ENCODE results near the gene AGO1.

DNA sequence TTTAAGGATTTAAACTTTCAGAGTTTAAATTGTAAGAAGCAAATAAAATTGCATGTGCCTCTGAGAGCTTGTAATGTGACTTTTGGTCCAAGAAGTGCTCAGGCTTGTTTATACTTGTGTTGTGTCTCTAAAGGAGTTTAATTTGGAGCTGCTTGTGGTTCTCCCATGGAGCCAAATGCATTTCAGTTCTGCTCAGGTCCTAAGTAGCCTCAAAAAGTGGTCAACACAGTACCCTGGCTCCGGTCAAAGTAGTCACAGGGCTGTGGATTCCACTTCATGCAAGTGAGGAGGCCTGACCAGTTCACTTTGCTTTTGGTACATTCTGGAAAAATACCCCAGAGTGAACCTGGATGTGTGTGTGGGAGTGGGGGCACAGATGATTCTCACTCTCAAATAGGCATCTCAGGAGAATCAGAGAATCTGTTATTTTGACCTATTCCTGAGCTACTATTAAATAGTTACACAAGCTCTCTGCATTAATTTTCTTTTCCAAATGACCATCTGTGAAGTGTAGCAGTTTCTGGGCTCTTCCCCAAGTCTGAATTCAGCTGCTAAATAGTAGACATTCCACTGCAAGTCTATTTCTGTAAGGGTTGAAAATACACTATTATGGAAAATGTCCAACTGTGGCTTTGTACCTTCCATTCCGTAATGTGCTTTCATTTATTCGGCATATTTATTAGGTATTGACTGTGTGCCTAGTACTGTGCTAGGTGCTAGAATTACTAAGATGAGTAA is 31.7 kb upstream of the AGO1 start:
- TF ChIP-seq EZH2phosphoT487 (IDR thresholded peaks at IDR 0.05; ENCODE audit: low read depth, severe bottlenecking, unreplicated experiment) (no peak), EZH2 (IDR thresholded peaks at IDR 0.05; ENCODE audit: borderline replicate concordance) (no peak), CTCF (IDR thresholded peaks at IDR 0.05; ENCODE audit: poor library complexity) (no peak)
